GM12875 (cell line): ENCODE measurements around the gene BLVRB.

Experiments
- H3K4me3 ChIP-seq: one replicate; pipeline ENCODE4 v1.5.1; 2011; ENCODE audit warnings: low read depth, low read length, control low read depth
- CTCF ChIP-seq: IDR thresholded peaks from 2 replicates; pipeline ENCODE4 v1.5.1; 2011; ENCODE audit warnings: low read depth, mild to moderate bottlenecking, control low read depth, inconsistent platforms, low read length, moderate library complexity, borderline replicate concordance; ENCODE audit not compliant: insufficient read depth

The BLVRB gene

GRCh38 chr19:40424637-40425449, 40.7 kb downstream of the BLVRB start:
- TF ChIP-seq CTCF: no peak
- H3K4me3 ChIP-seq: peak overlapping the region; percentile 88

GRCh38 chr19:40423938-40424337, 41.6 kb downstream of the BLVRB start:
- no peak for TF ChIP-seq CTCF

GRCh38 chr19:40422748-40423566, 42.6 kb downstream of the BLVRB start:
- no peak for TF ChIP-seq CTCF
- no peak overlapping the region for H3K4me3 ChIP-seq

More at GRCh38 chr19:40423938-40424337, 41.6 kb downstream of the BLVRB start:
- H3K4me3 ChIP-seq: no peak overlapping the region

- no peak overlapping the region for H3K4me3 ChIP-seq
- TF ChIP-seq CTCF: no peak
Measured at GRCh38 chr19:40421993-40422747, 43.4 kb downstream of the BLVRB start.

- TF ChIP-seq CTCF: peak; percentile 95
- peak overlapping the region; percentile 79 for H3K4me3 ChIP-seq
Measured at GRCh38 chr19:40420766-40421765, 44.5 kb downstream of the BLVRB start.

- peak overlapping the region; percentile 79 for H3K4me3 ChIP-seq
- TF ChIP-seq CTCF: no peak
Measured at GRCh38 chr19:40420451-40420765, 45.1 kb downstream of the BLVRB start.
